ENCODE results near the gene PGA5.
"Not testable (repeated sequence)": the region's sequence is repeated elsewhere in the genome, so short reads cannot be mapped to it uniquely, and the experiment has no call there.

PGA5 gene

DNA sequence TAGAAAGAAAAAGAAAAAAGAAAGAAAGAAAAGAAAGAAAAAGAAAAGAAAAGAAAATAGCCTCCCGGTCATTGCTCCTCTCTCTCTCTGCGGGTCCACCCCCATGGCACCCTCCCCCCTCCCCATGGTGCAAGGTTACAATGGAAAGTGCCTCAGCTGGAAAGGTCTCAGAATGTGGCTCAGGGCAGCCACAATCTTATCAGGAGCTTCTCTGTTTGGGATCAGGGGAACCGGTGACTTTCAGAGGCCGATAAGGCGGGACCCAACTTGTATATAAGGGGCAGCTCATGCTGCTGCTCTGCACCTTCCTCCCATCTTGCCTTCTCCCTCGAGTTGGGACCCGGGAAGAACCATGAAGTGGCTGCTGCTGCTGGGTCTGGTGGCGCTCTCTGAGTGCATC, at the start of gene PGA5:
Gene PGA5, plus strand, starts transcription at position 301 of the 400 bp plus-strand sequence. Its CDS starts 52 bp downstream, at position 353.
- DNase-seq = not testable (repeated sequence)

GRCh38 chr11:61193596-61193995, 47.4 kb upstream of the PGA5 start:
- peak; percentile 22 for DNase-seq

- no peak for DNase-seq
Measured at GRCh38 chr11:61194169-61194671, 46.8 kb upstream of the PGA5 start.

DNA sequence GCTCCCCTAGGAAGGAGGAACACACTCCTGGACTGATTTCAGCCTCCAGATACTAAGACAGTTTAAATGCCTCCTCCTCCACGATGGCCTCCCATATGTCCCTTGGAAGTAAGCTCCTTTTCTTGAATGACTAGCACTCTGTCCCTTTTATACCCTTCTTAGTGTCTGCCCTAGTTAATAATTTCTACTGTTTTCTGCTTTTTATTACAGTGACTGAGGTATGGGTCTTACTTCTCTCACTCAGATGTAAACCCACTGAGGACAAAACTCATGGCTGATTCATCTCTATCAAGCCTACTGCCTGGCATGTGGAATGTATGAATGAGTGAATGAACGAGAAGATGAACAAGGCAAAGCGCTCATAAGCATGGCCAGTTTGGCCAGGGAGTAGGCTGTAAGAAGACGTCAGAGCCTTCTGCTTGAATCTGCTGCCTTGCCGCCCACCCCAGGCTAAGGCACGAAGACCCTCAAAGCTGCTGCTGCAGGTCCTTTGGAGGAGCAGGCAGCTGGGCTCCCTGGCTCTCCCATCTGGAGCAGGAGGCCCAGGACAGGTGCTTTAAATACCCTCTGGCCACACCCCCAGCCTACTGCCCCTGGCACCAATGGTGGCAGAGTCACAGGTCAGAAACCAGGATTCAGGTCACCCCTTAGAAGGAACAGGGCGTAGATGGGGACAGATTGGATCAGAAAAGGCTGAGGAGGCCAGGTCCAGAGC, 45.8 kb upstream of the PGA5 start:
- no peak for DNase-seq

DNA sequence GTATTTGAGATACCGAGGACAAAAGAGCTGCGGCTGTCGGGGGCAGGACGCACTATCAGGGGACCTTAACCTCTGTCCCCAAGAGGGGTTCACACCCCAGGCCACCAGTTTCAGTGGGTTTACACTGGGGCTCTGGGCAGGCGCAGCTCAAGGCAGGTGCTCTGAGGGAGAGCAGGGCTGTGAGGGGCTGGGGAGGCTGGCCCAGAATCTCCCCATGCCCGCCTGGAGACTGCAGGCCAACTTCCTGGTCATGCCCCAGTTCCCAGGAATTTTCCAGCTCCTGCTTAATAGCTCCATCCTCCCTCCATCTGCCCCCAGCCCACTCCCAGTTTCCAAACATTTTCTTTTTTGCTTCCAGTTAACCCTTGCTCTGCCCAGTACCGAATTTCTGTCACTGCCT, 45.3 kb upstream of the PGA5 start:
- DNase-seq = no peak

DNA sequence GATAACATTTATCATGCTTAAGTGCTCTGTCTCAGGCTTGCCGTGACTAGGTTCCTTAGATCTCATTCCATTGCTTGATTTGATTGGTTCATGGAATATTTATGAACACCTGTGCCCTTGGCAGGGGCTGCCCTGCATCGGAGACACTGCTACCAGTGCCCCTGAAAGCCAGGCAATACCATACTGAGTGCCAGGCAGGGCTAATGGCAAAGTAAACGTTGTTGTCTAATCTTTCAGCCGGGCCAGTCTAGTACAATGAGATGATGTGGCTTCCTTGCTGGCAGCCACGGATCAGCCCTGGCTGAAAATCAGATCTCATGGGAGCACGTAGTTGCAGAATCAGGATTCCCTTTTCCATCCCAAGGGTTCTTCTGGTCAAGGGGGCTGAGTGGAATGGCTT, 42.6 kb upstream of the PGA5 start:
- no peak for DNase-seq

- no peak for DNase-seq
Measured at GRCh38 chr11:61198948-61199523, 41.9 kb upstream of the PGA5 start.

- no peak for DNase-seq
Measured at GRCh38 chr11:61201476-61201875, 39.5 kb upstream of the PGA5 start.

DNA sequence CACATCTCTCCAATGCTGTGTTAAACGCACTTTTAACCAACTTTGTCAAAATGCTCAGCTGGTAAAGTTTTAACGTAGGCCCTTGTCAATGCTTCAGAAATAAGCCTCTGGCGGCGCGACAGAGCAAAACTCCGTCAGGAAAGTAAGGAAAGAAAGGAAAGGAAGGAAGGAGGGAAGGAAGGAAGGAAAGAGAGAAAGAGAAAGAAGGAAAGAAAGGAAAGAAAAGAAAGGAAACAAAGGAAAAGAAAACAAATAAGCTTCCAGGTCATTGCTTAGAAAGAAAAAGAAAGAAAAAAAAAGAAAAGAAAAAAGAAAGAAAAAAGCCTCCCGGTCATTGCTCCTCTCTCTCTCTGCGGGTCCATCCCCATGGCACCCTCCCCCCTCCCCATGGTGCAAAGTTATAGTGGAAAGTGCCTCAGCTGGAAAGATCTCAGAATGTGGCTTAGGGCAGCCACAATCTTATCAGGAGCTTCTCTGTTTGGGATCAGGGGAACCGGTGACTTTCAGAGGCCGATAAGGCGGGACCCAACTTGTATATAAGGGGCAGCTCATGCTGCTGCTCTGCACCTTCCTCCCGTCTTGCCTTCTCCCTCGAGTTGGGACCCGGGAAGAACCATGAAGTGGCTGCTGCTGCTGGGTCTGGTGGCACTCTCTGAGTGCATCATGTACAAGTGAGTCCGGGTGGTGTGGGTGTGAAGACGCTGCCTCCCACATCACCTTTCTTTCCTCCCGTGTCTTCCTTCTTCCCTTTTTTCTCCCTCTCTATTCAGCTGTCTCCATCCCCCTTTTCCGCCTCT, 37.8 kb upstream of the PGA5 start, which contains the start of gene PGA3:
Gene PGA3, plus strand, starts transcription at position 566 of the 797 bp plus-strand sequence. Its CDS starts 50 bp downstream, at position 616.
- DNase-seq = not testable (repeated sequence)

DNA sequence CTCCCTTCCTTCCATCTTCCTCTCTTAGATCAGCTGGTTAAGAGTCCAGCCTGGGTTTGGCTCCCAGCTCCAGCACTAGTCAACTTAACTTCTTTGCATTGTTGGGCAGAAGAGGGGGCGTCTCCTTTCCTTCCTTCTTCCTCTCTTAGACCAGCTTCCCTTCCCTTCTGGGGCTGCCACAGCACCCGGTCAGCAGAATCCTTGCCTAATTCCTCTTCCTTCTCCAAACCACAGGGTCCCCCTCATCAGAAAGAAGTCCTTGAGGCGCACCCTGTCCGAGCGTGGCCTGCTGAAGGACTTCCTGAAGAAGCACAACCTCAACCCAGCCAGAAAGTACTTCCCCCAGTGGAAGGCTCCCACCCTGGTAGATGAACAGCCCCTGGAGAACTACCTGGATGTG, 37.1 kb upstream of the PGA5 start:
- DNase-seq = not testable (repeated sequence)

DNA sequence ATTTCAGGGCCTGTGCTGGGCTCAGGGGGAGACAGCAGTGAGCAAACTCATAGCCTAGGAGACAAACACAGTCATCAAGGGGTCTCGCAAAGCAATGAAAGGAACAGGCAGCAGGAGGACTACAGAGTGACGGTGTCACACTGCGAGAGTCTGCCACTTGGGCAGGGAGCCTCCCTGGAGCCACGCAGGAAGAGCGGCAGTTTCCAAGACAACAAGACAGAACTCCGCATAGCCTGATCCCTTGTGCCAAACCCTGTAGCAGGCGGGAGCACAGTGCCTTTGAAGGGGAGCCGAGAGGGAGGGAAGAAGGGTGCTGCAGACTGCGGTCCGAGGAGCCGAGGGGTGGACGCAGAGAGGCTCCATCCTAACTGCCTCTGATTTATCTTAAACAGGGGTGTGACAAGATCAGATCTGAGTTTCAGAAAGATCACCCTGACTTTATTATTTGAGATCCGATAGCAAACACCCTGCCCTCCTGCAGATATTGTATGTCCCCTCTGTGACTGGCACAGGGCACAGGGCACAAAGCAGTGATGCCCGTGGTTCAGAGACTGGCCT, 36.4 kb upstream of the PGA5 start:
- DNase-seq = not testable (repeated sequence)

DNA sequence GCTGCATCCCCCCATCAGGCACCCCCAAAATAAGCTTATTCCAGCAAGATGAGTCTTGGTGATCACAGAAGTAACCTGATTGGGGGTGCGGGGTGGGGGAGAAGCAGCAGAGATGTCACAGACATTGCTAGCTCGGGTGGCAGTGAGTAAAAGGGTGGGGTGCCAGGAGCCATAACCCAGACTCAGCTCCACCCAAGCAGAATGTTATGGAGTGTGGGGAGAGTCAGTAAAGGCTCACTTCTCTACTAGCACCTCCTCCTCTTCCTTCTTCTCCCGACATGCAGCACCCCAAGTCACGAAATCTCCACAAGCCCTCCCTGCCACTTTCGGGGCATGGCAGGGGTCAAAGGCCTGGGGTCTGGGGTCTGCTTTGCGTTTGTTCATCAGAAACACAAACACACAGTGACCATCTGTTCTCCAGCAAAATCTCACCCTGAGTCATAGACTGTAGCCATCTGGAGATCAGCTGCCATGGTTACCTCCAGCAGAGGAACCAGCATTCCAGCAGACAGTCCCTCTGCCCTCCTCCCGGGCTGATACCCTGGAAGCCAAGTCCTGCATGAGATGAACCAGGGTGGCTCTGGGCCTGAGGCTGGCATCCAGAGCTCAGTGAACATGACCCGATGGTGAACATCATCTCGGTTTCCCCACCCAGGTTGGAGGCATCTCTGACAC, 33.2 kb upstream of the PGA5 start:
- DNase-seq = not testable (repeated sequence)

GRCh38 chr11:61210629-61211028, 30.3 kb upstream of the PGA5 start:
- DNase-seq = not testable (repeated sequence)

DNA sequence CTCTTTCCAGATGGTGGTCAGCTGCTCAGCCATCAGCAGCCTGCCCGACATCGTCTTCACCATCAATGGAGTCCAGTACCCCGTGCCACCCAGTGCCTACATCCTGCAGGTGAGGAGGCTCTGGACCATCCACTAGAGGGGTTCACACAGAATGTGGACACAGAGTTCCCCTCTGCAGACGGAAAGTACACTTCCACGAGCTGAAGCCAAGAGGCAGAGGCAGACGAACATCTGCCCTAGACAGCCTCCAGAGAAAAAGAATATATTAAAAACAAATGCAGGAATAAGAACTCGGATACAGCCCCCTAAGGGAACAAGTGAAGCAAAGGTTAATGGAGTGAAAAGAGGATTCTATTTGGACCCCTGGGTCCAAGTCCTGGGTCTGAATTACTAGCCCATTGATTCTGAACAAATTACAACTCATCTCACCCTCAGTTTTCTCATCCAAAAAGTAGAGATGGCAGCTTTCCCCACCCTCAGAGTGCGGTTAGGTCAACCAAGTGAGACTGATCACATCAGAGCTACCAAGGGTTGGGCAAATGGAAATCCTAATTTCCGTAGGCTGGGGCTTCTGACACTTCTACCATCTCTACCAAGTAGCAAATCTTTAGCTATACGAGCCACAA, 29.5 kb upstream of the PGA5 start:
- not testable (repeated sequence) for DNase-seq

GRCh38 chr11:61212202-61212601, 28.8 kb upstream of the PGA5 start:
- DNase-seq = not testable (repeated sequence)

DNA sequence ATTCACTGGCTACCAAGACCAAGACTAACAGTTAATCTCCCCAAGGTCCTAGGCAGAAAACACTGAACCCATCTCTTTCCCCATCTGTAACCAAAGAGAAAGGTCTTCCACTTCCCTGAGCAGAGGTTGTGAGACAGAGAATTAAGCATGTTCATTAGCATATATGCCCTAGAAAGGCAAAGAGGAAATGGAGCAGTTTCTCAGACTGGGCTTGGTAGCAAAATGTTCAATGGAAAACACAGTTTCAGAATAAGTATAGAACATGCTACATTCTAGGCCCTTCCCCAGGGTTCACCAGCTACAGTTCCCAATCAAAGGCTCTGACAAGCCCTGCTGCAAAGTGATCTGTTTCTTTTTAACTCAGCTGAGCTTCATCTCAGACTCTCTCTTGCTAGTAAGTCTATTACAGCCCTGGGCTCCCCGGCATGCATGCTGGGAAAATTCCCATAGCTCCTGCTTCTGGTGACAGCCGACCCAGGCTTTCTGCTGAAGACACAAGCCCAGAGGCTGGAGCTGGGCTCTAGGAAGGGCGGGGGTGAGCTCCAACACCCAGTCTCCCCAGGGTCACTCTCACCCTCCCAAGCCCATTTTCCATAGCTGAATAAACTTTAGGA, 27.2 kb upstream of the PGA5 start:
- not testable (repeated sequence) for DNase-seq

DNA sequence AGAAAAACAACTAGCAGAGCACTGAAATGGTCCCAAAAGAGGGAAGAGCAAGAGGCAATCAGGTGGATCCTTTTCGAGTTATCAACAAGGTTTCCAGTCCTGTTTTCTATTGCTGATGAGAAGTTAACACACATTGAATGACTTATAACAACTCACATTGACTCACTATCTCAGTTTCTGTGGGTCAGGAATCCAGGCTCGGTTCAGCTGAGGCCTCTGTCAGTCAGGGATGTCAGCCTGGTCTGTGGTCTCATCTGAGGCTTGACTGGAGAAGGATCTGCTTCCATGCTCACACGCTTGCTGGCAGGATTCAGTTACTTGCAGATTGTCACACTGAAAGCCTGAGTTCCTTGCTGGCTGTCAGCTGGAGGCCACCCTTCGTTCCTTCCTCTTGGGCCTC, 22.7 kb upstream of the PGA5 start:
- not testable (repeated sequence) for DNase-seq

DNA sequence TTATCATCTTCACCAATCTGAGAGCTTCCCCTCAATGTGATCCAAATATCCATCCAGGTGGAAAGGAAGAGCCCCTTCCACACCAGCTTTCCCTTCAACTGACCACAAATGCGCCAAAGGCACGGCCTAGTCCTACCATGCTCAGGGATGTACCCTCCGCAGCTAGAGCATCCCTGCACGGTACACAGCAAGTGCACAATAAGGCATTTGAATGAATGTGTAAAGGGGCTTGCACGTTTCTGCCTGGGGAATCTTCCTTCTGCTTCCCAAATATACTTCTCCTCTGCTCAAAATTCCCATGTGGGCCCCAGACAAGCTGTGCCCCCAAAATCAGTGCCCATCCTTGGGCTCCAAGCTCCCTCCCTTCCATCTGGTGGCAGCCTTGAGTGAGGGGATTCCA, 22.0 kb upstream of the PGA5 start:
- DNase-seq = not testable (repeated sequence)

DNA sequence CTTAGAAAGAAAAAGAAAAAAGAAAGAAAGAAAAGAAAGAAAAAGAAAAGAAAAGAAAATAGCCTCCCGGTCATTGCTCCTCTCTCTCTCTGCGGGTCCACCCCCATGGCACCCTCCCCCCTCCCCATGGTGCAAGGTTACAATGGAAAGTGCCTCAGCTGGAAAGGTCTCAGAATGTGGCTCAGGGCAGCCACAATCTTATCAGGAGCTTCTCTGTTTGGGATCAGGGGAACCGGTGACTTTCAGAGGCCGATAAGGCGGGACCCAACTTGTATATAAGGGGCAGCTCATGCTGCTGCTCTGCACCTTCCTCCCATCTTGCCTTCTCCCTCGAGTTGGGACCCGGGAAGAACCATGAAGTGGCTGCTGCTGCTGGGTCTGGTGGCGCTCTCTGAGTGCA, 18.9 kb upstream of the PGA5 start, which contains the start of gene PGA4:
Gene PGA4, plus strand, starts transcription at position 301 of the 400 bp plus-strand sequence. Its CDS starts 54 bp downstream, at position 355.
- not testable (repeated sequence) for DNase-seq

DNA sequence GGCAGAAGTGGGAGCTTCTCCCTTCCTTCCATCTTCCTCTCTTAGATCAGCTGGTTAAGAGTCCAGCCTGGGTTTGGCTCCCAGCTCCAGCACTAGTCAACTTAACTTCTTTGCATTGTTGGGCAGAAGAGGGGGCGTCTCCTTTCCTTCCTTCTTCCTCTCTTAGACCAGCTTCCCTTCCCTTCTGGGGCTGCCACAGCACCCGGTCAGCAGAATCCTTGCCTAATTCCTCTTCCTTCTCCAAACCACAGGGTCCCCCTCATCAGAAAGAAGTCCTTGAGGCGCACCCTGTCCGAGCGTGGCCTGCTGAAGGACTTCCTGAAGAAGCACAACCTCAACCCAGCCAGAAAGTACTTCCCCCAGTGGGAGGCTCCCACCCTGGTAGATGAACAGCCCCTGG, 18.3 kb upstream of the PGA5 start:
- DNase-seq = not testable (repeated sequence)

DNA sequence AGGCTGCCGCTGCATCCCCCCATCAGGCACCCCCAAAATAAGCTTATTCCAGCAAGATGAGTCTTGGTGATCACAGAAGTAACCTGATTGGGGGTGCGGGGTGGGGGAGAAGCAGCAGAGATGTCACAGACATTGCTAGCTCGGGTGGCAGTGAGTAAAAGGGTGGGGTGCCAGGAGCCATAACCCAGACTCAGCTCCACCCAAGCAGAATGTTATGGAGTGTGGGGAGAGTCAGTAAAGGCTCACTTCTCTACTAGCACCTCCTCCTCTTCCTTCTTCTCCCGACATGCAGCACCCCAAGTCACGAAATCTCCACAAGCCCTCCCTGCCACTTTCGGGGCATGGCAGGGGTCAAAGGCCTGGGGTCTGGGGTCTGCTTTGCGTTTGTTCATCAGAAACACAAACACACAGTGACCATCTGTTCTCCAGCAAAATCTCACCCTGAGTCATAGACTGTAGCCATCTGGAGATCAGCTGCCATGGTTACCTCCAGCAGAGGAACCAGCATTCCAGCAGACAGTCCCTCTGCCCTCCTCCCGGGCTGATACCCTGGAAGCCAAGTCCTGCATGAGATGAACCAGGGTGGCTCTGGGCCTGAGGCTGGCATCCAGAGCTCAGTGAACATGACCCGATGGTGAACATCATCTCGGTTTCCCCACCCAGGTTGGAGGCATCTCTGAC, 14.4 kb upstream of the PGA5 start:
- not testable (repeated sequence) for DNase-seq
